BLaER1 (cell line): Measurements from ENCODE around the gene DYNC1H1.

Source experiments
- H3K27ac ChIP-seq: shearing (Covaris generic); formaldehyde crosslinking; 2 replicates; pipeline ENCODE4 v1.8.1; 2022
- H3K27me3 ChIP-seq: shearing (Covaris generic); formaldehyde crosslinking; 2 replicates; pipeline ENCODE4 v1.8.1; 2022
- H3K36me3 ChIP-seq: shearing (Covaris generic); formaldehyde crosslinking; 2 replicates; pipeline ENCODE4 v1.8.1; 2022
- H3K4me1 ChIP-seq: shearing (Covaris generic); formaldehyde crosslinking; 2 replicates; pipeline ENCODE4 v1.8.1; 2022
- H3K4me2 ChIP-seq: shearing (Covaris generic); formaldehyde crosslinking; 2 replicates; pipeline ENCODE4 v1.8.1; 2022
- H3K4me3 ChIP-seq: shearing (Covaris generic); formaldehyde crosslinking; 2 replicates; pipeline ENCODE4 v1.8.1; 2022
- H3K9ac ChIP-seq: shearing (Covaris generic); formaldehyde crosslinking; 2 replicates; pipeline ENCODE4 v1.8.1; 2022
- H3K9me3 ChIP-seq: shearing (Covaris generic); formaldehyde crosslinking; 2 replicates; pipeline ENCODE4 v1.8.1; 2022
- H4K20me1 ChIP-seq: shearing (Covaris generic); formaldehyde crosslinking; 2 replicates; pipeline ENCODE4 v1.8.1; 2022
- Cebpa-rat ChIP-seq: shearing (Covaris generic); IDR thresholded peaks from 2 replicates; pipeline ENCODE4 v1.8.1; 2022

Gene DYNC1H1

DNA sequence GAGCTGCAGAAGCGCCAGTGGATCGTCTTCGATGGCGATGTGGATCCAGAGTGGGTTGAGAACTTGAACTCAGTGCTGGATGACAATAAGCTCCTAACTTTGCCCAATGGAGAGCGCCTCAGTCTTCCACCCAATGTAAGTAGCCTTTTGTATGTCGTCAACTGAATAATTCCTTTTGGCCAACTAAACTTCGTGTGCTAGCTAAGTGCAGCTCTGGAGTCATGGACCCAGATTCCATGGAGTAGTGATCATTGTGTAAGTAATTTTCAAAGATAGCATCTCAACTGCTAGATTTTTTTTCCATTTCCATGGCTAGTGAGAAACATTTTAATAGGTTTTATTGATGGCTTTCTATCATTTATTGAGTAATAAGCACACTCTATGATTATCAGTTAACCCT lies 48.0 kb downstream of the DYNC1H1 start:
- Histone ChIP-seq H3K9me3 (no peaks in the 10 kb centered on the region), H3K4me2 (no peak overlapping the region), H3K4me1 (no peaks in the 10 kb centered on the region), H3K36me3 (peaks cover 100% of the 10 kb centered on the region), H3K27me3 (no peaks in the 10 kb centered on the region), H3K27ac (no peak overlapping the region), H4K20me1 (peaks cover 50% of the 10 kb centered on the region), H3K9ac (no peak overlapping the region), H3K4me3 (no peak overlapping the region)
- no peak for TF ChIP-seq Cebpa-rat

DNA sequence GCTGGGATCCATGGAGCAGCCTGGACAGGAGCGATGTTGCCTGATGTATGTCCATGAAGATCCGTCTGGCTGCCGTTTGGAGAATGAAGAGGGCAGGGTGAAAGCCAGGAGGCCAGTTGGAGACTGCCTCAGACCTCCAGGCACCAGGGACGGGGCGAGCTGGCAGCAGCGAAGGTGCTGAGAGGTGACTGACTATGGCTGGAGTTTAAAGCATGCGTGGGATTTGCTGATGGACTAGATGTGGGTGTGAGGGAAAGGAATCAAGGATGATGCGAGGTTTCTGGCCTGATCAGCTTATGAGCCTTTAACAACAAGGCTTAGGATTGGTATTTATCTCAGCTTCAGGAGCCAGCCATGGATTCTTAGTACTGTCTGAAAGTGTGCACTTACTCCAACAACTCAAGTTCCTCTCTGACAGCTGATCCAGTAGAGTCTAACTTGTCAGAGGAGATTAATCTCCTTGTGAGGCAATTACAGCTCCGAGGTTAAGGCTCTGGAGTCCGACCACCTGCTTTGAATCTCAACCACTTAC lies 49.4 kb downstream of the DYNC1H1 start:
- no peaks in the 10 kb centered on the region for H3K9me3 ChIP-seq
- no peak overlapping the region for H3K4me2 ChIP-seq
- H4K20me1 ChIP-seq, result peaks cover 48% of the 10 kb centered on the region
- no peaks in the 10 kb centered on the region for H3K27me3 ChIP-seq
- no peaks in the 10 kb centered on the region; the same call in 1 of the 2 replicates for H3K4me1 ChIP-seq
- H3K4me3 ChIP-seq, result no peak overlapping the region
- peaks cover 100% of the 10 kb centered on the region for H3K36me3 ChIP-seq
- no peak overlapping the region for H3K27ac ChIP-seq
- no peak overlapping the region for H3K9ac ChIP-seq
- no peak for TF ChIP-seq Cebpa-rat

DNA sequence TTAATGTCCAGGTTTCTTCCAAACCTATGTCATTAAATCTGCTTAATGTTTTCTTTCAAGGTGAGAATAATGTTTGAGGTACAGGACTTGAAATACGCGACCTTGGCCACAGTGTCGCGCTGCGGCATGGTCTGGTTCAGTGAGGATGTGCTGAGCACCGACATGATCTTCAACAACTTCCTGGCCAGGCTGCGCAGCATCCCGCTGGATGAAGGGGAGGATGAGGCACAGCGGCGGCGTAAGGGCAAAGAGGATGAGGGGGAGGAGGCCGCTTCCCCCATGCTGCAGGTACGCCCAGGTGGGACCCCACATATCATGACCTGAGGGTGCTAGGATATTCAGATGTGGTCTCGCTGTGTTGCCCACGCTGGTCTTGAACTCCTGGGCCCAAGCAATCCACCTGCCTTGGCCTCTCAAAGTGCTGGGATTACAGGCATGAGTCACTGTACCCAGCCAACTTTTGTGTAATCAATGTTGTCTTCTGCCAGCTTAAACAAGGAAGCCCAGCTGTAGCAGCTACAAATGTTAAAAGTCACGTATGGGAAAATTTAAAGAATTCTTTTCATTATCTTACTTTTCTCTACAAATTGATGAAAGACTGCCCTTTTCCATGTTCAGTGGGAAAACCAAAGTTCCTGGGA lies 50.8 kb downstream of the DYNC1H1 start:
- peaks cover 59% of the 10 kb centered on the region for H4K20me1 ChIP-seq
- no peak overlapping the region for H3K4me3 ChIP-seq
- no peak overlapping the region for H3K9ac ChIP-seq
- H3K36me3 ChIP-seq, result peaks cover 100% of the 10 kb centered on the region
- no peak overlapping the region for H3K27ac ChIP-seq
- no peak for TF ChIP-seq Cebpa-rat
- H3K4me2 ChIP-seq, result no peak overlapping the region
- H3K27me3 ChIP-seq, result no peaks in the 10 kb centered on the region
- H3K9me3 ChIP-seq, result no peaks in the 10 kb centered on the region
- H3K4me1 ChIP-seq, result peaks cover 11% of the 10 kb centered on the region

DNA sequence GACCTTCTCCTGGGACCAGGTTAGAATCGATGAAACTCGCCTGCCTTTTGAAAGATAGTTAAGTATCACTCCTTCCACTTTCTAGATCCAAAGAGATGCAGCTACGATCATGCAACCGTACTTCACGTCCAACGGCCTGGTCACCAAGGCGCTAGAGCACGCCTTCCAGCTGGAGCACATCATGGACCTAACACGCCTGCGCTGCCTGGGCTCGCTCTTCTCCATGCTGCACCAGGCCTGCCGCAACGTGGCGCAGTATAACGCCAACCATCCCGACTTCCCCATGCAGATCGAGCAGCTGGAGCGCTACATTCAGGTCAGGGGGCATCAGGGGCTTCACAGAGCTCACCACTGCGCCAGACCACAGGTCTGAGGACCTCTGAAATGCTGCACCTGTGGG lies 51.4 kb downstream of the DYNC1H1 start:
- TF ChIP-seq Cebpa-rat, result no peak
- H3K9me3 ChIP-seq, result no peaks in the 10 kb centered on the region
- peaks cover 17% of the 10 kb centered on the region for H3K4me1 ChIP-seq
- H3K27me3 ChIP-seq, result no peaks in the 10 kb centered on the region
- H3K27ac ChIP-seq, result no peak overlapping the region
- H3K36me3 ChIP-seq, result peaks cover 100% of the 10 kb centered on the region
- H3K4me2 ChIP-seq, result no peak overlapping the region
- no peak overlapping the region for H3K9ac ChIP-seq
- peaks cover 60% of the 10 kb centered on the region for H4K20me1 ChIP-seq
- H3K4me3 ChIP-seq, result no peak overlapping the region

DNA sequence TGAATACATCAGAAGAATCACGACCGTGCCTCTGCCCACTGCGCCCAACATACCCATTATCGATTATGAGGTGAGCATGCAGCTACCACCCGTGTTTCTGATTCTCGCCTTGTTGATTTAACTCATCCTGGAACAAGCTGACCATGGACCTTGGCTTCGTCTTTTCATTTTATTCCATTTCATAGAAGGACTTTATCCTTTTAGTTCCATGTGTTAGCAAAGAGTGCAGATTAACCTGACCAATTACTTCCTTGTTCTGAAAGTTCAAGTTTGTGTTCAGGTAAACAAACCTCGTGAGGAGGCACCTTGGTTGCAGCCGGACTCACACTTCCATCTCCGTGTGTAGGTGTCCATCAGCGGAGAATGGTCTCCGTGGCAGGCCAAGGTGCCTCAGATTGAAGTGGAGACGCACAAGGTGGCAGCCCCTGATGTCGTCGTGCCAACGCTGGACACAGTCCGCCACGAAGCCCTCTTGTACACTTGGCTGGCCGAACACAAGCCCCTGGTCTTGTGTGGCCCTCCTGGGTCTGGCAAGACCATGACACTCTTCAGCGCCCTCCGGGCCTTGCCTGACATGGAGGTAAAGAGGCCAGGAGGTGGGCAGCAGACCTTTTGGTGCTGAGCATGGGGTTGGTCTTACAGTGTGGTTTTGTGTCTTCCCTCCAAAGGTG lies 52.2 kb downstream of the DYNC1H1 start:
- H4K20me1 ChIP-seq, result peaks cover 63% of the 10 kb centered on the region
- H3K4me2 ChIP-seq, result no peak overlapping the region
- no peak for TF ChIP-seq Cebpa-rat
- H3K4me1 ChIP-seq, result peaks cover 25% of the 10 kb centered on the region
- no peaks in the 10 kb centered on the region for H3K9me3 ChIP-seq
- peaks cover 100% of the 10 kb centered on the region for H3K36me3 ChIP-seq
- H3K4me3 ChIP-seq, result no peak overlapping the region
- no peak overlapping the region for H3K9ac ChIP-seq
- H3K27ac ChIP-seq, result no peak overlapping the region
- H3K27me3 ChIP-seq, result no peaks in the 10 kb centered on the region

DNA sequence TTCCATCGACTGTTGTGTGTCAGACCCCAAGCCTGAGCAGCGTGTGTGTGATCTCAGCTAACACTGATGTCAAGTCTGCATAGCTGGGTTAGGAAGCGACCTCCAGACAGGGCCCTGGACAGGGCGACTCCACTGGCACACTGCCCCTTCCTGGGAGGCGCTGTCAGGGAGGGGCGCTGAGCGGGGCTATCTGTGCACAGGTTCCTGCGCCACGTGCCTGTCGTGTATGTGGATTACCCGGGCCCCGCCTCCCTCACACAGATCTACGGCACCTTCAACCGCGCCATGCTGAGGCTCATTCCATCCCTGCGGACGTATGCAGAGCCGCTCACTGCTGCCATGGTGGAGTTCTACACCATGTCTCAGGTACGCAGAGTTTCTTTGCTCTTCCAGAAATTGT lies 53.9 kb downstream of the DYNC1H1 start:
- H3K27ac ChIP-seq, result no peak overlapping the region; the same call in 1 of the 2 replicates
- no peak overlapping the region for H3K9ac ChIP-seq

DNA sequence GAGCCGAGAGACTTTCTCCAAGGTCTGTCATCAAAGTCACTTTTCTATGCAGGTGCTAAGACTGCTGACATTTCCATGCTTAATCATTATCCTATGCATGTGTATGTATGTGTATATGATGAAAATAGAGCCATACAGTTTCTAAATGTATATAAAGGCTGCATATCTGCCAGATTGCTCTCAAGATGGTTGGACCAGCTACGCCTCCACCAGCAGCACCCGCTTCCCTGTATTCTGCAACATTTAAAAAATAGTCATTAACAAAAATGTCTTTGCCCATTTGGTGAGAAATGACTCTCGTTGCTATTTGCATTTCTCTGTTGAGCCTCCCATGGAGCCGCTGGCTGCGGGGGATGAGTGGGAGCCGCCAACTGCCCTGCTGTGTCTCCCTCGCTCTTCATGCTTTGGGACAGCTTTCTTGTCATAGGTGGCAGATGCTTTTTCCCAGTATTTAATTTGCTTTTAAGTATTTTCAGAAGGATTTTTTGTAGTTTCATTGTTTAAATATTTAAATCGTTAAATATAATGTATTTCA lies 54.7 kb downstream of the DYNC1H1 start:
- Histone ChIP-seq H3K27ac (peak overlapping the region; percentile 21; the same call in 1 of the 2 replicates), H3K9ac (no peak overlapping the region)

More for the DNA sequence above, 53.9 kb downstream of the DYNC1H1 start:
- Histone ChIP-seq H4K20me1 (peaks cover 59% of the 10 kb centered on the region), H3K9me3 (no peaks in the 10 kb centered on the region), H3K4me3 (no peak overlapping the region), H3K4me2 (no peak overlapping the region), H3K4me1 (peaks cover 36% of the 10 kb centered on the region), H3K36me3 (peaks cover 100% of the 10 kb centered on the region), H3K27me3 (no peaks in the 10 kb centered on the region)
- TF ChIP-seq Cebpa-rat, result no peak

DNA sequence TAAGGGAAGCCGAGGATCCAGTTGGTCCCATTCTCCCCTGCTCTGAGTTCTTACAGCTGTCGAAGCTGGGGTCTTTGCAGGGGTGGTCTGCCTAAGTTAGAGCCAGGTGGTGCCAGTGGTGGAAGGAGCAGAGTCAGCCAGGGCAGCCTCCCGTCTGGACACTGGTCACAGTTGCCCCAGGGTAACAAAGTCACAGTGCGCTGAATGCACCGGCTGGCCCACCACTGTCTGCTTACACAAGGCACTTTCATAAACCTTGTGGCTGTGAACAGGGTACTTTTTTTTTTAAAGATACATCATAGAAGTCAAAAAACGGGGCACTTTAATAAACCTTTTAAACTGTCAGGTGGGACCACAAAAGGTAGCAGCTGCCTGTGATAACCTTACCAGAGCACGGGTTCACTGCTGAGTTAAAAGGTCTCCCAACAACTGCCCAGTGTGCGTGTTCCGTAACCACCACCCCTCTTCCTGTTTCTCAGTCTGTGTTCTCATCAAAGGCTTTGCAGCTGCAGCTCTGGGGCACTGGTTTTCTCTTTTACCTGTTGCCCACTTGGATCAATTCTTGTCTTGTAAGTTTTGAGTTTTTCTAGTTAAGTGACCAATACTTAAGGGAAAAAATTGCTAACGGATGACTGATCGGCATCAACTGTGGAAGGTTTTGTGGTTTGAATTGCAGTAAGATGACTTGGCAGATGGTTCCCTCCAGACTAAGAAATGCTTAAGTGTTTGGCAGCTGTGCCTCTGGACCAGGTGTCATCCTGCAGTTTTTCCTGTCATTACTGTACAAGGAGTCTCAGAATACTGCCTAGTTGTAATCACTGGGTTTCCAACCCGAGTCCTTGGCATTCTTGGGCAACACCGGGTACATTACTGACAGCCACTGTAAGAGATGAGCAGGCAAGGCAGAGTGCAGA lies 55.9 kb downstream of the DYNC1H1 start:
- peaks cover 39% of the 10 kb centered on the region for H4K20me1 ChIP-seq
- H3K36me3 ChIP-seq, result peaks cover 100% of the 10 kb centered on the region
- peak overlapping the region; percentile 37; the same call in 1 of the 2 replicates for H3K4me3 ChIP-seq
- peak; percentile 61; the same call in 1 of the 2 replicates for TF ChIP-seq Cebpa-rat
- H3K9ac ChIP-seq, result peak overlapping the region; percentile 36
- peak overlapping the region; percentile 88 for H3K27ac ChIP-seq
- H3K27me3 ChIP-seq, result no peaks in the 10 kb centered on the region
- no peaks in the 10 kb centered on the region for H3K9me3 ChIP-seq
- peak overlapping the region; percentile 88 for H3K4me2 ChIP-seq
- H3K4me1 ChIP-seq, result peaks cover 36% of the 10 kb centered on the region

More for the DNA sequence above, 54.7 kb downstream of the DYNC1H1 start:
- Histone ChIP-seq H3K9me3 (no peaks in the 10 kb centered on the region), H3K4me1 (peaks cover 36% of the 10 kb centered on the region), H3K36me3 (peaks cover 100% of the 10 kb centered on the region), H3K27me3 (no peaks in the 10 kb centered on the region), H3K4me3 (no peak overlapping the region), H3K4me2 (no peak overlapping the region), H4K20me1 (peaks cover 51% of the 10 kb centered on the region)
- TF ChIP-seq Cebpa-rat, result no peak

DNA sequence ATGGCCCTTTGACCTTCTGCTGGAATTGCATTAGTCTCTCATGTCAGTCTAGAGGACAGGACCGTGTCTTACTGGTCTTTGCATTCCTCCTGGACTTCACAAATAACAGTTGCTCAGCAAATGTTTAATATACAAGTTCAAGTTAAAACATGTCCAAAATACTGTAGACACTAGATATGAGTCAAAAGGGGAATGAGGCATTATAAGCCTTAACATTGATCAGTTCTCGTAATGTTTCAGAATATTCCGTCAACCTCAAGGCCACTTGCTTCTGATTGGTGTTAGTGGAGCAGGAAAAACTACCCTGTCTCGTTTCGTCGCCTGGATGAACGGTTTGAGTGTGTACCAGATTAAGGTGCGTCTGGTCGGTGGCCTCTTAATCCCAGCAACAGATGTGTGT lies 62.6 kb downstream of the DYNC1H1 start:
- H3K4me2 ChIP-seq, result no peak overlapping the region
- H3K36me3 ChIP-seq, result peaks cover 100% of the 10 kb centered on the region
- H3K27ac ChIP-seq, result no peak overlapping the region
- no peak overlapping the region for H3K9ac ChIP-seq
- peaks cover 7% of the 10 kb centered on the region for H3K4me1 ChIP-seq
- no peak for TF ChIP-seq Cebpa-rat
- H3K4me3 ChIP-seq, result no peak overlapping the region
- no peaks in the 10 kb centered on the region for H4K20me1 ChIP-seq
- H3K27me3 ChIP-seq, result no peaks in the 10 kb centered on the region
- H3K9me3 ChIP-seq, result no peaks in the 10 kb centered on the region
